Stimulated activated CD4-positive, alpha-beta T cell treated with anti-CD3 and anti-CD28 coated beads, Interleukin-12 subunit alpha, Interleukin-12 subunit beta, amount 100 ng/mL, for 24 hours (primary cell): ENCODE data around the gene HLA-DPA1.

ENCODE experiments used
- DNase-seq, 2 experiments: peaks; one replicate each; pipeline ENCODE4 v3.0.0-alpha.2; 2020; ENCODE audit warnings: low read depth in 2 of 2

The HLA-DPA1 gene

DNA sequence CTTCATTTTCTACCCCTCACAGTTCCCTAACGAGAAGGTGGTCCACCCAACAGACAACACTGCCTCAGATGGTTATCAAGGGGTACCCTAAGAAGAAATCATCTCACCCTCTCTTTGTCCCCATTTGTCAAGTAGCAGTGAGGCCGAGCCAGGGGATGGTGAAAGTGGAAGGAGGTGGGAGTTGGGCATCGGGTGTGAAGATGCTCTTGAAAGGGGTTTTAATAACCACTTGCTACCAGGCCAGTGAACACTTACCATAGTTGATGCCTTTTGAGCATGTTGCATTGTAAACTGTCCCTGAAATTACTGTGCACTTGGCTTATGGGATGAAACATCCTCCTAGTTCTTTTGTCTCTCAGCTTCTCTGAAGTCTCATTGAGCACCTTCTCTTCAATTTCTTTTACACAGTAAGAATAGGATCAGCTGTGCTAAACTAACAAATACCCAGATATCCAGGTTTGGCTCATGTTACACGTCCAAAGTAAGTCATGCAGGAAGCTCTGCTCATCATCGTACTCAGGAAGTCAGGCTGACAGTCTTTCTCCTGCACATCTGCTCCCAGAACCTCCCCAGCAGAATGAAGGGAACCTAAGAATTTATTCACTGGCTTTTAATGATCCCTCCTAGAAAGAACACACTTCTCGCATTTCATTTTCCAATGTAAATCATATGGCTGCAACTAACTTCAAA, 15.6 kb upstream of the HLA-DPA1 start:
- no peak for DNase-seq

DNA sequence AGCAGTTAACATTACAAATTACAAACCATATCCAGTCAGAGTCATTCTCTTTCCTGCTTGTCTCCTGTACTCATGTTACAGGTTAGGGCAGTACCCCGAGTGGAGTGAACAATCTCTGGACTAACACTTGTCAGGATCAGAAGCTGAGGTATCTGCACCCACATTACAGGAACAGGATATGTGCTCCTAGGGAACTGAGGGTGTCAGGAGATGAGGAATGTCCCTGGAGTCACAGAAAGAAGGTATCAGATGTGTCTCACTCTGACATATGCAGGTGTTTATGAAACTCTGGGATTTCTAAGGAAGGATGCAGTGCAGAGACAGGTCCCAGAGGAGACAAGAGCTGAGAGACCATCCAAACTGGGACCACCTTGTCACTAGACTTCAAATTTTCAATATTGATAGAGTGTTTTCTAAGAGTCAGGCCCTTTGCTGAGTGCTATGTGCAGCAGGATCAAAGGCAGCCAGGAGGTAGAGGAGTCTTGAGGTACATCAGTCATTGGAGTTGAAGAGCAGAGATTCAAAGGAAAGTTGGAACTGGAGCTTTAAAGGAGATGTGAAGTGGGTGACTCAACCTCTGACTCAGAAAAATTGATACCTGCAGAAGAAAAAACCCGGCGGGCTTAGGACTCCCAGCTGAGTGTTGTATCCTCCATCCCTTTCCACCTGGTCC, 14.9 kb upstream of the HLA-DPA1 start:
- DNase-seq = no peak

DNA sequence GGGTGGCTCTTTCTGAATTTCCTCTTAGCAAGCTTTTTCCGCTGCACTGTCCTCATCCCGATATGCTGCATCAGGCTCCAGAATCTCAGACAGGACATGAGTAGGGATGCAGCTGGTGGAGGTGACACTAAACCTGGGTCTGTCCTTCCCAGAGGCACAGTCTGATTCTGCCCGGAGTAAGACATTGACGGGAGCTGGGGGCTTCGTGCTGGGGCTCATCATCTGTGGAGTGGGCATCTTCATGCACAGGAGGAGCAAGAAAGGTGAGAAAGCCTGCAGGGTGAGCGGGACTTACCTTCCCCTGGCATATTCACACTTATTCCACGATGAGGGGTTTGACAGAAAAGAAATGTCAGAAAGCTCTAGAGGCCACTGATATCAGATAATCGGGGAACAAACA, 12.2 kb upstream of the HLA-DPA1 start:
- DNase-seq = no peak

DNA sequence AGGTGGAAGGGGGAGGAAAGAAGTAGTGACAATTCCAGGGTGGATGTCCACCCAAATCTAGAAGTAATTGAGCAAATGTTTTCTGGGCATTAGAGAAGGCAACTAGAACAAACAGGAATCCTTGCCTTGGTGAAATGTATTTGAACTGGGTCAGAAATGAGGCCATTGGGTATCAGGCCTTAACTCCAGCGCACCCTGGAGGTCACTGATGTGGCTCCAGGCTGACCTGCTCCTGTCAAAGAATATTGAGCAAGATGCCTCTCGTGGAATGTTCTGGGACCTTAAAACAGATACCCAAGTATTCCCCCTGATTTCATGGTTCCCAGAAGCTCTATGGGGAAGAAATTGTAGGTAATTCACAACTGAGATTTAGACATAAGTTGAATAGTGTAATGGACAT, 9.3 kb upstream of the HLA-DPA1 start:
- DNase-seq = no peak

DNA sequence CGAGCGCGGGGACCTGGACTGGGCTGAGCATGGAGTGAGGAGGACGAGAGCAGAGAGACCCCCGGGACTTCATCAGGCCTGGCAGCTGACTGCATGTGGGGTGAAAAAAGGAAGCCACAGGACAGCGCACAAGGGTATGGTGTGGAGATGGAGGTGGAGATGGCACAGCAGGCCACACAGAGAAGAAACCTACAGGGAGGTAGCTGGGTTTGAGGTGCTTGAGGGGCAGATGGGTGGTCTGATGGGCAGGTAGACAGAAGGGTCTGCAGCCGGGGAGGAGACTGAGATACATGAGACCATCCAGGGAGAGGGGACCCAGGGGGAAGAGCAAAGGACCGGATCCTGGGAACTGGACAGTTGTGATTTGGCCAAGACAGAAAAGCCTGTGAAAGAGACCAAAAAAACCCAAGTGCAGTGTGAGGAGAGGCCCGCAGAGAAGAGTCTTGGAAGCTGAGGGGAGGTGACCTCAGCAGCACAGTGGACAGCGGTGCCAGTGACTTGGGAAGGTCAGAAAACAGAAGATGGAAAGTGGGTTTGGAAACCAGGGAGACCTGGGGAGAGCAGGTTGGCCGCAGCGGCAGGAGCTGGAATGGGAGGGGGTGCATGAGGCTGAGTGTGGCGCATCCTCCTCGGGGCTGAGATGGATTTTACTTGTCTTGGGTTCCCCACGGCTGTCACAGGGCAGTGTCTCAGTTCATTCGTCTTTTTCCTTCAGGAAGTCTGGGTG, 7.8 kb upstream of the HLA-DPA1 start:
- no peak for DNase-seq

DNA sequence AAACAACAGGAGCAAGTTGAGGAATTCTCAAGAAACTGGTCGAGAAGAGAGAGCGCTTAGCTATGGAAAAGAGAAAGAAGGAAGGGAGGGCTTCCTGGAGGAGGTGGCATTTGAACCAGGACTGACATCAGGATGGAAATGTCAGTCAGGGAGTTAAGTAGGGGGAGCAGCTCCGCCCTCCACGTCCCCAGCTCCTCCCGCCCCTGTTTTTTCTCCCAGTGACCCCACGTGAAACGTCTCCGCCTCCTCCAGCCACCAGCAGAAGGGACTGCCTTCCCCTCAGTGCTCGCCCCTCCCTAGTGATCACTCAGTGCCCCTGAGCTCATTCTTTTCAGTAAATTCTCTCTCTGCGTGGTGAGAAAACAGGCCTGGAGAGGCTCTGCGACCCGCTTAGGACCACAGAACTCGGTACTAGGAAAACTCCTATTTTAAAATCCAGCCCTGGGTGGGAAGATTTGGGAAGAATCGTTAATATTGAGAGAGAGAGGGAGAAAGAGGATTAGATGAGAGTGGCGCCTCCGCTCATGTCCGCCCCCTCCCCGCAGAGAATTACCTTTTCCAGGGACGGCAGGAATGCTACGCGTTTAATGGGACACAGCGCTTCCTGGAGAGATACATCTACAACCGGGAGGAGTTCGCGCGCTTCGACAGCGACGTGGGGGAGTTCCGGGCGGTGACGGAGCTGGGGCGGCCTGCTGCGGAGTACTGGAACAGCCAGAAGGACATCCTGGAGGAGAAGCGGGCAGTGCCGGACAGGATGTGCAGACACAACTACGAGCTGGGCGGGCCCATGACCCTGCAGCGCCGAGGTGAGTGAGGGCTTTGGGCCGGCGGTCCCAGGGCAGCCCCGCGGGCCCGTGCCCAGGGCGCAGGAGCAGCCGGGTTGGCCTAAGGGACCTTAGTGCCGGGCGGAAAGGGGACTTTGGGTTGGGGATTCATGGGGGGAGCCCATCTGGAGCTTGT, 7.0 kb upstream of the HLA-DPA1 start:
- DNase-seq = no peak

DNA sequence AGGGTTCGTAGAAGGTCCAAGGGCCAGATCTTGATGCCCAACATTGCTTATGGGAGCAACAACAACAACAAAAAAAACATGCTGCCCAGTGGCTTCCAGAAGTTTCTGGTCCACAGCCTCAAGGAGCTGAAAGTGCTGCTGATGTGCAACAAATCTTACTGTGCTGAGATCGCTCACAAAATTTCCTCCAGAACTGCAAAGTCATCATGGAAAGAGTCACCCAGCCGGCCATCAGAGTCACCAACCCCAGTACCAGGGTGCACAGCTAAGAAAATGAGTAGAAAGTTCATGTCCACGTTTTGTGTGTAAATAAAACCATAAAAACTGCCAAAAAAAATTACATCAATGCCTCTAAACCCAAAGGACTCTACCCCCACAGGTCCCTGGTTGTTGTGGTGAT, 6.1 kb upstream of the HLA-DPA1 start:
- DNase-seq = no peak

DNA sequence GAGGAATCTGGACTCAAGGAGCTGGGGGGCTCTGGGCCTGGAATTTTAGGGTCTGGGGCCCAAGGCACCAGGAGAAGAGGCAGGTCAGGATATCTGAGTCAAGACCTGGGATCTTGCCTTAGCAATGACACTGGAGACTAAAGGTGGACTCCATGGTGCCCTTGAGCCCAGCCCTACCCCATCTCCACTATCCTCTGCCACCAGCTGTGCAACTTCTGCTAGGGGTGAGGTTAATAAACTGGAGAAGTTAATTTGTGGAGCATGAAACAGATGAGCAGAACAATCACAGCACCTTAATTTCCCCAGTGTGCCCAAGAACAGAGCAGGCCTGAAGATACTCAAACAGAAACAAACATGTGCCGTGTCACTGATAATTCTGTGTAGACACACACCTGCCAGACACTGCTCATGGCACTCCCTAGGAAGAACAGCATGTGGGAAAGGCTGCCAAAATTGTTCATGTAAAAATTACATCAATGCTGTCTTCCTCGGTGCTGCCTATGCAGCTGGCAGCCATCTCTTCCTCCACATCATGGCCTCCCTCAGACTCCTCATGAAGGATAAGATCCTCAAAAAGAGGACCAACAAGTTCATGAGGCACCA, 5.6 kb upstream of the HLA-DPA1 start:
- DNase-seq = no peak

DNA sequence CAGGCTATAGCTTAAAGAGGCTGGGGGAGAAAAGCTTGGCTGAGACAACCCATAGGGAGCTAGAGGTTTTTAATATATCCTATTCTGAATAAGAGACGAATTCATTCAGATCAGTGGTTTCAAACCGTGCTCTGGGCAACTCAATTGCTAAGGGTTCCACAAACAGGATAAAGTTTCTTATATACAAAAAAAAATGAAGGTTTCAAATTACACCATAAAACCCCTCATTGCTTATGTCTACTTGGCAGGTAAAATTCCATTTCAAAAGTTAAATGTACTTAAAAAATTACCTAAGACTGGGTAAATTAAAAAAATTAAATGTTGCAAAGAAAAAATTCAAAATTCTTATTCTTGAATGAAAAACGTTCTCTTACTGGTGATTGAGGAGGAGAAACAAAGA, 5.0 kb upstream of the HLA-DPA1 start:
- no peak for DNase-seq

DNA sequence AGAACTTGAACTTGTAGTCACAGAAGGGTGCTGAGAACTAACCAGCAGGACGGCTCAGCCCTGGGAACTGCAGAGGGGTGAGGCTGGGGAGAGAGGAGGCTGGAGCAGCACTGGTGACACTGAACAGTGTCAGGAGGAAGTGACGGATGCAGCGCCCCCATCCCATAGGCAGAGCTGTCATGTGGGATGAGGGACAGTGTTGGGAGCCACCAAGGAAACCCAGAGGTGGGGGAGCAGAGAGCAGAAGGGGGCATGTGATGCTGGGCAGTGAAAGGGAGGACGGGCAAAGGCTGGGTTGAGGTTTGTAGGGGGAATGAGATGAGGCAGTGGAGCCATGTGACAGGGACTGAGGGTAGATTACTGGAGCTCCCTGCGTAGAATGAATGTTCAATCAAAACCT, 4.5 kb upstream of the HLA-DPA1 start:
- no peak for DNase-seq

DNA sequence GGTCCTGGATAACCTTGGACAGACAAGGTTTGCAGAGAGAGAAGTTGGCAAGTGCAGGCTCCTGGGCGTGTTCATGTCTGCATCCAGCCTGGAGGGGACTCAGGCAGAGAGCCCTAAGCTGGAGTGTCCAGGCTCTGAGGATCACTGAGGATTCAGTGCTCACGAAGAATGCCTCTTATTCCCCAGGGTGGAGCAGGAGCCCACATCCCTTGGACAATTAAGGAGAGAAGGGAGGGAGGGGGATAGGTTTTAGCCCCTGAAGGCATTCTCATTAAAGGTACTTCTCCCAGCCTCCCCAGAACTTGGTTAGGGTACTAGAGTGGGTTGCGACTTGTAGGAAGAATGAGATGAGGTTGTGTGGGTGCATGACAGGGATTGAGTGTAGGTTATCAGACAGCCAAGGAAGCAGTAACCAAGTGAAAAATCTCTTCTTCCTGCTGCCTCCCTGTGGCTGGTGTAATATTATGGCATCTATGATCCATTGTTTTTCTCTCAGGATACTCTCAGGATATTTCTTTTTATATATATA, 3.0 kb upstream of the HLA-DPA1 start:
- DNase-seq = no peak

DNA sequence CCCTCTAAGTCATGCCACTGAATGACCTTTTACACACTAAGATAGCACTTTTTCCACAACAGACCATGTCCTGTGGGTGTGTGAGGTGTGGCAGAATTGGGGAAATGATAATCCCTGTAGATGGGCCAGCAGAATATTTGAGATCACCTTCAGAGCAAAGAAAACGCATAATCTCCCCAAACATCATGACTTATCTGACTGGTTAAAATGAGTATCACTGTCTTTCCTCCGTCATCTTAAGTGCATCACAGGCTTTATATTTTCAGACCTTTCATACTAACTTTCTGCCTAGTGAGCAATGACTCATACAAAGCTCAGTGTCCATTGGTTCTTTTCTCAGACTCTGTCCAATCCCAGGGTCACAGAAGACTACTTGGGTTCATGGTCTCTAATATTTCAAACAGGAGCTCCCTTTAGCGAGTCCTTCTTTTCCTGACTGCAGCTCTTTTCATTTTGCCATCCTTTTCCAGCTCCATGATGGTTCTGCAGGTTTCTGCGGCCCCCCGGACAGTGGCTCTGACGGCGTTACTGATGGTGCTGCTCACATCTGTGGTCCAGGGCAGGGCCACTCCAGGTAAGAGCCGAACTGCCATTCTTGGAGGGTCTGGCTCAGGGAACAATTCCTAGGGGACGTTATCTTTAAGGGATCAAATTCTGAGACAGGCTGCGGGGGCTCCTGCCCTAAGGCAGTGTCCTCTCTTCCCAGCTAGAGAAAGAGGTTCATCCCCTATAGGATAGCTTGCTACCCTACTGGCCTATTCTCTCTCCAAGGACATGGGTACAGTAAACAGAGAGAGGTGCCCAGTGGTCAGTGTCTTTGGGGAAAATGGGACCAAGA, 2.3 kb upstream of the HLA-DPA1 start, which contains the start of gene HLA-DPB1:
Gene HLA-DPB1, plus strand, starts transcription at position 423 of the 838 bp plus-strand sequence. Its CDS starts 52 bp downstream, at position 475.
- no peak for DNase-seq

DNA sequence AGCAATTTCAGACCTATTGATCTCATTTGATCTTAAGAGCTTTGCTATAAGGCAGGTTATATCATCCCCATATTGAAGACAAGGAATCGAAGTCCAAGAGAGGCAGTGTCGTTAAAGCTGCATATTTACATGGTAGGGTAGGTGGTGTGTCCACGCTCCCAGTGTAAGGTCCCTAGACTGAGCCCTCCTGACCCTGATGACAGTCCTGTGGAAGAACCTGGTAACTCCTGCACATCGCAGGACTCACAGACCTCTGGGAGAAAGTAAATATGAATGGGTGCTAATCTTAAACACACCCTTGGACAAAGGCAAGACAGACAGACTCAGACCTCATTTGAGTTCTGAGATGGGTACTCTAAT, 1.7 kb upstream of the HLA-DPA1 start:
- no peak for DNase-seq

DNA sequence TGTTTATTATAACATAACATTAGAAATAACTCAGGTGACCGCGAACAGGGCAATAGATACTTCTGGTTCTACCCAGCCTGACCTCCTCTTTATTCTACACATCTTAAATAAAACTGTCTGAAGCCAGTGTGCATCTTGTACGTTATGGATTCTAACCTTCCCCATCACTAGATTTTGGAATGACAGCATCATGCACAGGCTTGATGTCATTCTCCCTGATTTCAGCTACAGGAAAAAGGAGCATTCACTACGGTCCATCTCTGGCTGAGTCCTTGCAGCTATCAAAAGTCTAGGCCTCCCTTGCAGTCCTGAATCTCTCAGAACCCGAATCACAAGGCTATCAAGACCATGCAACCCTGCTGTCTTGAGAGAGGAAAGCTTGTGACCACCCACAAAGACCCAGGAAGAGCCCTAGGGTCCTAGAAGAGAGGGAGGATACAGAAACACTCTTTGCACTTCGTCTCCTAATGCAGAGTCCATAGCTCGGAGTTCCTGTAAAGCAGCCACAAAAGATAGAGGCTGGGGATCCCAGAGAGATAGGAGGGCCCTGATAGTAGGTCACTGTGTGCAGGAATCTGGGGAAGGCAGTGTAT, 845 bp downstream of the HLA-DPA1 start:
- DNase-seq = no peak

DNA sequence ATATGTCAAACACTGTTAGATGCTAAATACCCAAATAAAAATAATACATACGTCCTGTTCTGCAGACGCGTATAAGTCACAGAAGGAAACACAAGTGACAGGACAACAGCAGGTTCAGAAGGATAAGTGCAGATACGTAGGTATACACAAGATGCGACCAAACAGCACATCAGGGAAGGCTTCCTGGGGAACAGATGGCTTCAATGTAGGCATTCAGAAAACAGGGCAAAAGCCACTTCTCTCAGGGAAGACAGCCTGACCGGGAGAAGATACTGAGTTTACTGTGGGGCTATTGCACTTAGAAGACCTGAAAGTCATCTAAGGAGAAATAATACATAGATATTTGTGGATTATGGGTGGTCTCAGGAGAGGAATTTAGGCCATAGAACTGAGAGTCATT, 1.9 kb downstream of the HLA-DPA1 start:
- DNase-seq = no peak

DNA sequence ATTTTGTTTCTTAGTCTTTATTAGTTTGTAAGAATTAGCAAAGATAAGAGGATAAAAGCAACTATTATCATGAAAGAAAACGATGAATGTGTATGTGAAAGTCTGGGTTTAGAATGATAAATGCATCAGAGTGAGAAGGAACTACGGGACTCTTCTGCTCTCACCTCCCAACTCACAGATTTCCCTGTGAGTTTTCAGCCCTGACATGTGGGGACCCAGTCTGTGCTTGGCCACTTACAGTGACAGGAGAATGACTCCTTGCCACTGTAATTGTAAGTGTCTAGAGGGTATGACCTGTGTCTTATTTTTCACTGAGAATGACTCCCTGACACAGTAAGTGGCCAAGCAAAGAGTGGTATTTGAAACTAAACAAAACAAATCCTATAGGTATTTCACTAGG, 2.5 kb downstream of the HLA-DPA1 start:
- no peak for DNase-seq

DNA sequence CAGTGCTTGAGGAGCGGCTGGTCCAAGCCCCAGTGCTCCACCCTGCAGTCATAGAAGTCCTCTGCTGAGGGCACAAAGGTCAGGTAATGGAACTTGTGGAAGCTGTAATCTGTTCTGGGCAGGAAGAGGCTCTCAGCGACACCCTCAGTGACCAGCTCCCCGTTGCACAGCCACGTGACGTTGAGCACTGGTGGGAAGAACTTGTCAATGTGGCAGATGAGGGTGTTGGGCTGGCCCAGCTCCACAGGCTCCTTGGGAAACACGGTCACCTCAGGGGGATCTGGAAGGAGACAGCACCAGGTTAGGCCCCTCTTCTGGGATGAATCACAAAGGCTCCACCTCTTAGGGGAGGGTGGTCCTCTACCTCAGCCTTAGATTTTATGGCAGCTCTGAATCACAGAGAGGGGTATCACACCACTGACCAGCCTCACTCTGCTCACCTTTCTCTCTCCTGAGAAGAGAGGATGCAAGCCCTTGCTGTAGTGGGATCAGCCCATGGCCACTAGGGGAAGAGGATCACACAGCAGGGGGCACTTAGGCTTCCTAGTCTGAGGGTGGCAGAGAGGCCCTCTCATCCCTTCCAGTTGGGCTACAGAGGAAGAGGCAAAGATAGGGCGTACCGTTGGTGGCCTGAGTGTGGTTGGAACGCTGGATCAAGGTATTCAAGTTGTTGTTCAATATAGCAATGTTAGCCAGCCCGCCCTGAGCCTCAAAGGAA, 4.3 kb downstream of the HLA-DPA1 start:
- no peak for DNase-seq

DNA sequence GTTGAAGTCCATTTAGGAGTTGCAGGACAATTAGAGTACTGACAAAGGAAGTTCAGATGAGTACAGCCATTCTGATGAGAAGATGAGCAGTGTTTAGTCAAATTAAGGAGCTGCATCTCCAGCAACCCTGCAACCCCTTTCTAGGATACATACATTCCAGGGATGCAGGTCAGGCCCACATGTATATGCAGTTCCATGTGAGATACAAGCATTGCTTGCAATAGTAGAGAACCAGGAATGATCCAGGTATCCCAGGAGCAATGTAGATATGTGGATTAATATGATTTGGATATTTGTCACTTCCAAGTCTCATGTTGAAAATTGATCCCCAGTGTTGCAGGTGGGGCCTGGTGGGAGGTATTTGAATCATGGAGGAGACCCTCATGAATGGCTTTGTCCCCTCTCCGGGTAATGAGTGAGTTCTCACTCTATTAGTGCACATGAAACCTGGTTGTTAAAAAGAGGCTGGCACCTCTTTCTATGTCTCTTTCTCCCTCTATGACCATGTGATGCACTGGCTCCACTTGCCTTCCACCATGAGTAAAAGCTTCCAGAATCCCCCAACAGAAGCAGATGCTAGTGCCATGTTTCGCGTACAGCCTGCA, 6.4 kb downstream of the HLA-DPA1 start:
- no peak for DNase-seq

DNA sequence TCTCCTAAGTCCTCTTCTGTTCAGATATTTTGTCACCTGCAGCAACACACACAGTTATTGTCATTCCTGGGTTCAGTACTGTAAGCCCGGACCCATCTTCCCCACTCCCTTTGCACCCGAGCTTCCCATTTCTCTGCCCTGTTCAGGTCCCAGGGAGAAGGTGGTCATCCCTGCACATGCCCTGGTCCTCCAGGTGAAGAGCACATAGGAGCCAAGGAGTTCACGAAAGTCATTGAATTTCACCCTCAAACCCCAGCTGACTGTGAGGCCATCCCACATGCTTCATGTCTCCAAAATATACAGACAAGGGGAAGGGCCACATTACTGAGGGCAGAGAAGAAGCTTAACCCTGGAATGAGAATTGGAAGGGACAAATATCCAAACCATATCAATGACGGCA, 8.1 kb downstream of the HLA-DPA1 start:
- no peak for DNase-seq
